Neural cell (in vitro differentiated cells): ENCODE data around the gene IFFO2. TPM values are rescaled to one million over a fixed set of nuclear protein-coding genes. Genes with fewer than 3 reads are reported as not detected.

ENCODE experiments used
- H2AFZ ChIP-seq: fragments of 200-600, 300-800 bp; sonication (generic), shearing (Covaris generic); 2 replicates; pipeline ENCODE4 v1.6.0; 2014; ENCODE audit warnings: low read depth, mild to moderate bottlenecking, antibody characterized with exemption, low read length, moderate library complexity
- H3F3A ChIP-seq: fragments of 200-600 bp; shearing (Covaris generic); 2 replicates; pipeline ENCODE4 v1.6.1; 2016; ENCODE audit warnings: mild to moderate bottlenecking, moderate library complexity, mixed read lengths, antibody characterized with exemption, low read length; ENCODE audit not compliant: insufficient read depth, poor library complexity, severe bottlenecking
- H3K27ac ChIP-seq: fragments of 200-600, 300-800 bp; sonication (generic), shearing (Covaris generic); 2 replicates; pipeline ENCODE4 v1.5.1; 2014; ENCODE audit warnings: mild to moderate bottlenecking, low read length, moderate library complexity
- H3K27me3 ChIP-seq: fragments of 300-800, 200-600 bp; sonication (generic), shearing (Covaris generic); 2 replicates; pipeline ENCODE4 v1.6.0; 2014; ENCODE audit warnings: mild to moderate bottlenecking, low read depth, low read length, moderate library complexity; ENCODE audit not compliant: insufficient read depth
- H3K36me3 ChIP-seq: fragments of 300-800, 200-600 bp; sonication (generic), shearing (Covaris generic); 2 replicates; pipeline ENCODE4 v1.5.1; 2014; ENCODE audit warnings: mild to moderate bottlenecking, antibody characterized with exemption, low read length, moderate library complexity; ENCODE audit not compliant: insufficient read depth
- H3K4me2 ChIP-seq: fragments of 300-800, 200-600 bp; sonication (generic), shearing (Covaris generic); 2 replicates; pipeline ENCODE4 v1.6.0; 2014; ENCODE audit warnings: mild to moderate bottlenecking, low read length
- H3K4me3 ChIP-seq: fragments of 300-800, 200-600 bp; sonication (generic), shearing (Covaris generic); 2 replicates; pipeline ENCODE4 v1.5.1; 2014; ENCODE audit warnings: mild to moderate bottlenecking, low read length, moderate library complexity
- H3K79me2 ChIP-seq: fragments of 200-600 bp; shearing (Covaris generic); replicated peaks from 2 replicates; pipeline ENCODE4 v1.6.0; 2014; ENCODE audit warnings: mild to moderate bottlenecking, low read length, moderate library complexity; ENCODE audit not compliant: insufficient read depth
- H3K9ac ChIP-seq: fragments of 300-800, 200-600 bp; sonication (generic), shearing (Covaris generic); 2 replicates; pipeline ENCODE4 v1.6.1; 2016; ENCODE audit warnings: mild to moderate bottlenecking, low read length, mixed read lengths
- H3K9me2 ChIP-seq: fragments of 200-600 bp; shearing (Covaris generic); 2 replicates; pipeline ENCODE4 v1.6.1; 2016; ENCODE audit warnings: mild to moderate bottlenecking, low read length, mixed read lengths; ENCODE audit not compliant: insufficient read depth
- H3K9me3 ChIP-seq: fragments of 200-600, 300-800 bp; sonication (generic), shearing (Covaris generic); 2 replicates; pipeline ENCODE4 v1.6.1; 2016; ENCODE audit warnings: mild to moderate bottlenecking, mixed run types, low read length, moderate library complexity, mixed read lengths
- H4K20me1 ChIP-seq: fragments of 200-600 bp; shearing (Covaris generic); 2 replicates; pipeline ENCODE4 v1.6.1; 2016; ENCODE audit warnings: mild to moderate bottlenecking, mixed run types; ENCODE audit not compliant: insufficient read depth
- CTCF ChIP-seq: fragments of 450-650 bp; IDR thresholded peaks from 2 replicates; pipeline ENCODE4 v1.5.1; 2014; ENCODE audit warnings: antibody characterized with exemption, mild to moderate bottlenecking, moderate library complexity; ENCODE audit not compliant: poor library complexity, severe bottlenecking
- EP300 ChIP-seq: fragments of 450-650 bp; conservative IDR thresholded peaks from 2 replicates; pipeline ENCODE4 v1.6.1; 2014; ENCODE audit warnings: antibody characterized with exemption, mild to moderate bottlenecking, moderate library complexity; ENCODE audit not compliant: poor library complexity, severe bottlenecking
- EZH2 ChIP-seq: fragments of 200-600, 300-800 bp; shearing (Covaris generic), sonication (generic); IDR thresholded peaks from 2 replicates; pipeline ENCODE4 v1.6.1; 2014; ENCODE audit warnings: antibody characterized with exemption, low read length, borderline replicate concordance, mild to moderate bottlenecking; ENCODE audit not compliant: insufficient read depth, poor library complexity, severe bottlenecking
- MXI1 ChIP-seq: fragments of 450-650 bp; conservative IDR thresholded peaks from 2 replicates; pipeline ENCODE4 v1.6.1; 2014; ENCODE audit warnings: antibody characterized with exemption, mild to moderate bottlenecking; ENCODE audit not compliant: poor library complexity, severe bottlenecking
- POLR2AphosphoS5 ChIP-seq: IDR thresholded peaks from 2 replicates; pipeline ENCODE4 v1.6.1; 2012
- RAD21 ChIP-seq: fragments of 450-650 bp; conservative IDR thresholded peaks from 2 replicates; pipeline ENCODE4 v1.6.1; 2014; ENCODE audit warnings: antibody characterized with exemption, mild to moderate bottlenecking, moderate library complexity
- REST ChIP-seq: IDR thresholded peaks from 2 replicates; pipeline ENCODE4 v1.6.1; 2012; ENCODE audit warnings: borderline replicate concordance
- SMC3 ChIP-seq: fragments of 450-650 bp; conservative IDR thresholded peaks from 2 replicates; pipeline ENCODE4 v1.6.1; 2014; ENCODE audit warnings: antibody characterized with exemption, mild to moderate bottlenecking, moderate library complexity; ENCODE audit not compliant: poor library complexity
- TAF1 ChIP-seq: IDR thresholded peaks from 2 replicates; pipeline ENCODE4 v1.6.1; 2012; ENCODE audit warnings: low read depth
- polyA plus RNA-seq: library from polyadenylated mRNA; depleted of rRNA; stranded (reverse); fragments of >200 nt; gene quantifications from 2 replicates; pipeline ENCODE4 v1.2.3, GENCODE V29; 2014

Gene IFFO2
- polyA plus RNA-seq, 1 donor from 2014 or later, result 2.6 TPM

DNA sequence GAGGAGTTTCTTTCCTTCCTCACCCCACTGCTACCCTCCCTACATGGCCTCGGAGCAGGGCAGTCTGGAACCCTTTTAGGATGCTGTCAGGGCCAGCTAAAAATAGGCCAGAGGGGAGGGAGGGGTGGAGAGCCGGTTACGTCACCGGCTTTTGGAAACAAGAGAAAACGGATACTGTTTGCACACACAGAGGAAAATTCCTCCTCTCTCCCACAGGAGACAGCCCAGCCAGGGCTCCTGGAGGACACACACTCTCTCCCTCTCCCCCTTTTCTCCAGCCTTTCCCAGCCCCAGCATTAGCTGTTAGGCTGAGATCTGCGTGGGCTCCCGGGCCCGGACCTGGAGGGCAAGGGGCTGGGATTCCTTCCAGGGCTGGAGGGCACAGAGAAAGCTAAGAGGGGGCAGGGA lies 34.2 kb downstream of the IFFO2 start:
- Histone ChIP-seq H3K36me3 (no peaks in the 10 kb centered on the region), H3K4me2 (no peak overlapping the region), H3K27ac (no peak overlapping the region), H4K20me1 (no peaks in the 10 kb centered on the region), H3K4me3 (no peak overlapping the region), H3F3A (no peaks in the 10 kb centered on the region), H2AFZ (no peak overlapping the region), H3K9me3 (no peaks in the 10 kb centered on the region), H3K9ac (no peak overlapping the region), H3K27me3 (no peaks in the 10 kb centered on the region), H3K9me2 (no peaks in the 10 kb centered on the region), H3K79me2 (no peaks in the 10 kb centered on the region)
- TF ChIP-seq POLR2AphosphoS5, result no peak
- TF ChIP-seq REST, result no peak
- no peak for TF ChIP-seq EZH2
- TF ChIP-seq TAF1, result no peak
- no peak for TF ChIP-seq MXI1
- TF ChIP-seq EP300, result no peak
- no peak for TF ChIP-seq RAD21
- TF ChIP-seq CTCF, result no peak
- no peak for TF ChIP-seq SMC3

DNA sequence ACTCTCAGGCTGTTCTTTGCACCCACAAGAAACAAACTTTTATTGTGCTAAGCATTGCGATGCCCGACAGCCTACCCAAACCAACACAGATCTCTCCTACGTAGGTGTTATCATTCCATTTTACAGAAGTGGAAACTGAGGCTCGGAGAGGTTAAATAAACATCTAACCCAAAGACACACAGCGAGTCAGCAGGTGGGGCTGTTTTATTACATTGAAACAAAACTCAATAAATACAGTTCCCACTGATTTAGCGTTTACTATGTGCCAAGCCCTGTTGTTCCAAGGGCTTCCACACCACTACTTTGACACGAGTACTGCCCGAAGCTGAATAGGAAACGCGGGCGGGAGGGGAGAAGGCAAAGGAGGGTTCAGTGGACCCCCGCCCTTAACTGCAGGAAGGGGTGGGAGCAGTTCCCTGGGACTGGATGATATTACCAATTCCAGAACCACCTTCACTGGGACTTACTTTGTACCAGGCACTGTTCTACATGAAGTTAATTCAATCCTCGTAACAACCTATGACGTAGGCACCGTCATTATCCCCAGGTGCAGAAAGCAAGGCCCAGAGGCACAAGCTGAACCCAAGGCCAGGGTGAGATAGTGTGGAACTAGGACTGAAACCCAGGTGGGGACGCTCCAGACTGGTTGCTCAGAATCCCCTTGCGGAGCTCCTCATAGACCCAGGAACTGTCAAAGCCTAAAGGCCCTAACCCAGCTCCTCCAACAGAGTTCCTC lies 34.8 kb downstream of the IFFO2 start:
- Histone ChIP-seq H3K36me3 (no peaks in the 10 kb centered on the region), H3K27ac (no peak overlapping the region), H3K79me2 (no peaks in the 10 kb centered on the region), H3K27me3 (no peaks in the 10 kb centered on the region), H3K9ac (no peak overlapping the region), H3K9me2 (no peaks in the 10 kb centered on the region), H3K9me3 (no peaks in the 10 kb centered on the region), H3K4me3 (no peak overlapping the region), H3K4me2 (no peak overlapping the region), H4K20me1 (no peaks in the 10 kb centered on the region), H2AFZ (no peak overlapping the region), H3F3A (no peaks in the 10 kb centered on the region)
- no peak for TF ChIP-seq CTCF
